GM12801 (cell line): Measurements from ENCODE around the gene KCNB1.

ENCODE experiments used
- CTCF ChIP-seq: IDR thresholded peaks from one replicate; pipeline ENCODE4 v1.5.1; 2011; ENCODE audit warnings: control low read depth; ENCODE audit not compliant: insufficient read length; ENCODE audit errors: extremely low read depth

Gene KCNB1

GRCh38 chr20:49349694-49350252 is 132.7 kb downstream of the KCNB1 start:
- TF ChIP-seq CTCF = no peak

- TF ChIP-seq CTCF = no peak
Measured at GRCh38 chr20:49349078-49349477, 133.4 kb downstream of the KCNB1 start.

GRCh38 chr20:49348563-49348962 is 133.9 kb downstream of the KCNB1 start:
- no peak for TF ChIP-seq CTCF

GRCh38 chr20:49347156-49347555 is 135.3 kb downstream of the KCNB1 start:
- no peak for TF ChIP-seq CTCF

GRCh38 chr20:49346682-49347081 is 135.8 kb downstream of the KCNB1 start:
- TF ChIP-seq CTCF = no peak

- TF ChIP-seq CTCF = no peak
Measured at GRCh38 chr20:49345524-49345923, 136.9 kb downstream of the KCNB1 start.

- no peak for TF ChIP-seq CTCF
Measured at GRCh38 chr20:49344975-49345374, 137.5 kb downstream of the KCNB1 start.
